ENCODE data around the gene RUVBL1.

The RUVBL1 gene

GRCh38 chr3:128056258-128056657 lies 67.4 kb downstream of the RUVBL1 start:
- no peak overlapping the region for H3K4me3 ChIP-seq (ENCODE audit: low read depth, low read length)
- in situ Hi-C loops (cut with HindIII; ENCODE audit: low sequenced_read_pairs), result no loop called here
- no peak for TF ChIP-seq CTCF (IDR thresholded peaks at IDR 0.05; ENCODE audit: low read depth, low read length)

GRCh38 chr3:128054367-128054766 lies 69.2 kb downstream of the RUVBL1 start:
- DNase-seq (ENCODE audit: low read depth, low spot score), result peak; percentile 41

More at GRCh38 chr3:128056258-128056657, 67.4 kb downstream of the RUVBL1 start:
- DNase-seq (ENCODE audit: low read depth, low spot score), result no peak

GRCh38 chr3:128053614-128054013 lies 70.0 kb downstream of the RUVBL1 start:
- DNase-seq (ENCODE audit: low read depth, low spot score), result no peak
- in situ Hi-C loops (cut with HindIII; ENCODE audit: low sequenced_read_pairs), result no loop called here
- peak overlapping the region; percentile 95 for H3K4me3 ChIP-seq (ENCODE audit: low read depth, low read length)

More at GRCh38 chr3:128054367-128054766, 69.2 kb downstream of the RUVBL1 start:
- no peak for TF ChIP-seq CTCF (IDR thresholded peaks at IDR 0.05; ENCODE audit: low read depth, low read length)
- in situ Hi-C loops (cut with HindIII; ENCODE audit: low sequenced_read_pairs), result no loop called here
- H3K4me3 ChIP-seq (ENCODE audit: low read depth, low read length), result peak overlapping the region; percentile 95

GRCh38 chr3:128052595-128053351 lies 70.8 kb downstream of the RUVBL1 start:
- in situ Hi-C loops (cut with HindIII; ENCODE audit: low sequenced_read_pairs), result no loop called here
- H3K4me3 ChIP-seq (ENCODE audit: low read depth, low read length), result peak overlapping the region; percentile 95
- peak; percentile 15 for DNase-seq (ENCODE audit: low read depth, low spot score)
- TF ChIP-seq CTCF (IDR thresholded peaks at IDR 0.05; ENCODE audit: low read depth, low read length), result no peak

More at GRCh38 chr3:128053614-128054013, 70.0 kb downstream of the RUVBL1 start:
- TF ChIP-seq CTCF (IDR thresholded peaks at IDR 0.05; ENCODE audit: low read depth, low read length), result no peak

GRCh38 chr3:128051837-128052594 lies 71.6 kb downstream of the RUVBL1 start, which contains the start of gene SEC61A1:
Gene SEC61A1, plus strand, starts transcription at chr3:128052437. Its CDS starts 116 bp downstream, at chr3:128052553.
- peak; percentile 96 for DNase-seq (ENCODE audit: low read depth, low spot score)
- TF ChIP-seq CTCF (IDR thresholded peaks at IDR 0.05; ENCODE audit: low read depth, low read length), result no peak
- in situ Hi-C loops (cut with HindIII; ENCODE audit: low sequenced_read_pairs), result no loop called here
- H3K4me3 ChIP-seq (ENCODE audit: low read depth, low read length), result peak within 1 kb of the TSS; percentile 95

- in situ Hi-C loops (cut with HindIII; ENCODE audit: low sequenced_read_pairs), result no loop called here
- TF ChIP-seq CTCF (IDR thresholded peaks at IDR 0.05; ENCODE audit: low read depth, low read length), result no peak
- peak overlapping the region; percentile 82 for H3K4me3 ChIP-seq (ENCODE audit: low read depth, low read length)
- DNase-seq (ENCODE audit: low read depth, low spot score), result peak; percentile 13
Measured at GRCh38 chr3:128051459-128051836, 72.2 kb downstream of the RUVBL1 start.
